HepG2 (cell line): ENCODE data around the gene MTIF2. TPM values are rescaled to one million over a fixed set of nuclear protein-coding genes. Genes with fewer than 3 reads are reported as not detected.

Experiments used
- ATF4 ChIP-seq, 2 experiments: fragments of 450-650 bp in 1 of 2; sonication (generic) in 1 of 2; formaldehyde crosslinking; IDR thresholded peaks; 2 replicates each; pipeline versions ENCODE4 v1.5.0 to v1.8.0; 2020 to 2022; ENCODE audit warnings: mild to moderate bottlenecking in 1 of 2, missing genetic modification reagents in 1 of 2
- BORCS8-MEF2B ChIP-seq: sonication (generic); formaldehyde crosslinking; IDR thresholded peaks from 2 replicates; pipeline ENCODE4 v1.8.0; 2022; ENCODE audit warnings: mild to moderate bottlenecking, missing genetic modification reagents
- GATAD2A ChIP-seq: IDR thresholded peaks from 2 replicates; pipeline ENCODE4 v1.6.1; 2016
- HDAC1 ChIP-seq: sonication (generic); formaldehyde crosslinking; IDR thresholded peaks from 2 replicates; pipeline ENCODE4 v1.5.1; 2020; ENCODE audit warnings: mild to moderate bottlenecking, missing genetic modification reagents
- HINFP ChIP-seq: sonication (generic); formaldehyde crosslinking; IDR thresholded peaks from 2 replicates; pipeline ENCODE4 v1.4.0; 2020; ENCODE audit warnings: low read depth, mild to moderate bottlenecking, missing genetic modification reagents
- KAT2B ChIP-seq: fragments of 150-350 bp; IDR thresholded peaks from 2 replicates; pipeline ENCODE4 v1.6.1; 2014; ENCODE audit warnings: low read depth, low read length, borderline replicate concordance
- MEIS1 ChIP-seq: sonication (generic); formaldehyde crosslinking; IDR thresholded peaks from 2 replicates; pipeline ENCODE4 v1.9.0; 2021; ENCODE audit warnings: mild to moderate bottlenecking, missing genetic modification reagents, moderate library complexity, borderline replicate concordance
- NBN ChIP-seq: fragments of 450-650 bp; conservative IDR thresholded peaks from 2 replicates; pipeline ENCODE4 v1.6.1; 2017
- POGZ ChIP-seq: sonication (generic); formaldehyde crosslinking; IDR thresholded peaks from 2 replicates; pipeline ENCODE4 v1.4.0; 2020; ENCODE audit warnings: mild to moderate bottlenecking, missing genetic modification reagents
- RFX3 ChIP-seq: IDR thresholded peaks from 2 replicates; pipeline ENCODE4 v1.6.1; 2016; ENCODE audit warnings: missing biosample characterization, missing genetic modification reagents
- SIX1 ChIP-seq: sonication (generic); formaldehyde crosslinking; IDR thresholded peaks from 2 replicates; pipeline ENCODE4 v1.4.0; 2020; ENCODE audit warnings: missing genetic modification reagents, borderline replicate concordance
- TFDP2 ChIP-seq: sonication (generic); formaldehyde crosslinking; IDR thresholded peaks from 2 replicates; pipeline ENCODE4 v1.4.0; 2020; ENCODE audit warnings: missing genetic modification reagents
- THAP8 ChIP-seq: sonication (generic); formaldehyde crosslinking; IDR thresholded peaks from 2 replicates; pipeline ENCODE4 v1.5.1; 2020; ENCODE audit warnings: missing genetic modification reagents, mild to moderate bottlenecking, borderline replicate concordance
- TRIM24 ChIP-seq: sonication (generic); formaldehyde crosslinking; IDR thresholded peaks from 2 replicates; pipeline ENCODE4 v1.8.0; 2022; ENCODE audit warnings: mild to moderate bottlenecking, missing genetic modification reagents
- YY1 ChIP-seq: IDR thresholded peaks from 2 replicates; pipeline ENCODE4 v1.6.1; 2011; ENCODE audit warnings: low read length, low read depth, moderate library complexity, mild to moderate bottlenecking; ENCODE audit not compliant: insufficient read depth, insufficient replicate concordance
- ZBTB49 ChIP-seq: sonication (generic); formaldehyde crosslinking; IDR thresholded peaks from 2 replicates; pipeline ENCODE4 v1.4.0; 2020; ENCODE audit warnings: missing genetic modification reagents, borderline replicate concordance
- ZNF280D ChIP-seq: sonication (generic); formaldehyde crosslinking; IDR thresholded peaks from 2 replicates; pipeline ENCODE4 v1.5.1; 2020; ENCODE audit warnings: mild to moderate bottlenecking, missing genetic modification reagents
- ZNF619 ChIP-seq: sonication (generic); formaldehyde crosslinking; IDR thresholded peaks from 2 replicates; pipeline ENCODE4 v1.4.0; 2020; ENCODE audit warnings: mild to moderate bottlenecking, missing genetic modification reagents
- ZNF709 ChIP-seq: sonication (generic); formaldehyde crosslinking; IDR thresholded peaks from 2 replicates; pipeline ENCODE4 v1.5.0; 2020; ENCODE audit warnings: mild to moderate bottlenecking, missing genetic modification reagents
- polyA plus RNA-seq, 8 experiments: library from polyadenylated mRNA; depleted of rRNA in 3 of 8; stranded (reverse) in 7 of 8; unstranded in 1 of 8; fragments of >200 nt; fragmentation: Illumina TruSeq in 4 of 8; extraction: Trizol in 4 of 8; gene quantifications; 2 replicates each; pipeline versions ENCODE4 v1.2.1 to v1.2.3, GENCODE V29; 2011 to 2016; ENCODE audit warnings: low read depth in 4 of 8, missing spikeins in 1 of 8, mixed read lengths in 1 of 8; ENCODE audit not compliant: insufficient read depth in 1 of 8
- total RNA-seq, 5 experiments: library from RNA; depleted of rRNA; stranded (reverse); fragments of >200 nt; fragmentation: Illumina TruSeq; extraction: Trizol; gene quantifications; 2 replicates each; pipeline ENCODE4 v1.2.3, GENCODE V29; 2016; ENCODE audit warnings: low read depth in 1 of 5

Gene MTIF2
- total and polyA plus RNA-seq, 2 of the 13 experiments (the other 11 are each of a cell fraction or from before 2014, with no cell fraction given): 32.1 to 92.1 TPM

- TF ChIP-seq SIX1 (CRISPR knock-in tag) (no peak; the same call in 1 of the 2 replicates), TFDP2 (CRISPR knock-in tag) (no peak; the same call in none of the 2 replicates), RFX3 (CRISPR knock-in tag) (peak; percentile 91), KAT2B (no peak), POGZ (CRISPR knock-in tag) (peak; percentile 67; the same call in 1 of the 2 replicates), ZNF619 (CRISPR knock-in tag) (peak; percentile 79; the same call in 1 of the 2 replicates), YY1 (peak; percentile 89), ZNF709 (CRISPR knock-in tag) (peak; percentile 88), HDAC1 (CRISPR knock-in tag) (peak; percentile 81), BORCS8-MEF2B (peak; percentile 55), GATAD2A (CRISPR knock-in tag) (peak; percentile 48; the same call in 1 of the 2 replicates), ATF4 (CRISPR knock-in tag; IDR thresholded peaks at IDR 0.05) (peak in 1 of 2 experiments; percentile 53; a peak in 1 of 4 replicates), TRIM24 (CRISPR knock-in tag) (no peak), ZBTB49 (CRISPR knock-in tag) (no peak), NBN (no peak), THAP8 (CRISPR knock-in tag) (no peak; the same call in 1 of the 2 replicates), MEIS1 (0 out of 2 replicates have a peak, but pooled peaks have one; percentile 56), HINFP (CRISPR knock-in tag) (peak; percentile 100), ZNF280D (CRISPR knock-in tag) (no peak)
Measured at GRCh38 chr2:55232084-55232862, 36.8 kb downstream of the MTIF2 start, which contains the start of the genes CLHC1 and RPS27A (continued).
